DND-41 (cell line): ENCODE results near the gene SNRNP200.
A peak's percentile ranks its signal among the peaks of the same experiment; 100 is the strongest.

Source experiments
- ATAC-seq: fragments of 200-7000 bp; cut with Tn5 transposase; 3 replicates; pipeline ENCODE4 v1.9.1; 2021; ENCODE audit warnings: low read depth; ENCODE audit not compliant: insufficient read depth
- DNase-seq: peaks from one replicate; pipeline ENCODE4 v3.0.0-alpha.2; 2020
- H2AFZ ChIP-seq: 2 replicates; pipeline ENCODE4 v1.6.0; 2012; ENCODE audit warnings: low read depth, low read length
- H3K27ac ChIP-seq: 2 replicates; pipeline ENCODE4 v1.5.1; 2012; ENCODE audit warnings: low read length, inconsistent platforms
- H3K27me3 ChIP-seq: fragments of 200-600 bp; sonication (generic); 2 replicates; pipeline ENCODE4 v1.6.0; 2012; ENCODE audit warnings: low read length, mild to moderate bottlenecking, inconsistent platforms; ENCODE audit not compliant: insufficient read depth, poor library complexity
- H3K36me3 ChIP-seq: 2 replicates; pipeline ENCODE4 v1.5.1; 2012; ENCODE audit warnings: low read length, inconsistent platforms; ENCODE audit not compliant: insufficient read depth
- H3K4me1 ChIP-seq: 2 replicates; pipeline ENCODE4 v1.5.1; 2012; ENCODE audit warnings: mild to moderate bottlenecking, low read length; ENCODE audit not compliant: insufficient read depth
- H3K4me2 ChIP-seq: 2 replicates; pipeline ENCODE4 v1.6.0; 2012; ENCODE audit warnings: mild to moderate bottlenecking, moderate library complexity, low read length, inconsistent platforms; ENCODE audit not compliant: insufficient read depth
- H3K4me3 ChIP-seq, 2 experiments: fragments of 200-600 bp in 1 of 2; shearing (Covaris generic) in 1 of 2; 2 replicates each; pipeline ENCODE4 v1.5.1; 2012 to 2016; ENCODE audit warnings: inconsistent platforms in 2 of 2, low read length in 2 of 2, mild to moderate bottlenecking in 2 of 2, low read depth in 1 of 2, moderate library complexity in 1 of 2
- H3K79me2 ChIP-seq: 2 replicates; pipeline ENCODE4 v1.6.0; 2012; ENCODE audit warnings: low read length, inconsistent platforms; ENCODE audit not compliant: insufficient read depth
- H3K9ac ChIP-seq: 2 replicates; pipeline ENCODE4 v1.6.0; 2012; ENCODE audit warnings: low read depth, mild to moderate bottlenecking, inconsistent platforms, low read length, moderate library complexity
- H3K9me3 ChIP-seq: 2 replicates; pipeline ENCODE4 v1.5.1; 2012; ENCODE audit warnings: low read length, moderate library complexity, mild to moderate bottlenecking, inconsistent platforms; ENCODE audit not compliant: insufficient read depth, severe bottlenecking
- H4K20me1 ChIP-seq: 2 replicates; pipeline ENCODE4 v1.6.0; 2012; ENCODE audit warnings: low read length; ENCODE audit not compliant: insufficient read depth
- EZH2 ChIP-seq: IDR thresholded peaks from 3 replicates; pipeline ENCODE4 v1.6.1; 2012; ENCODE audit warnings: borderline replicate concordance, low read depth, mild to moderate bottlenecking, moderate library complexity, low read length, inconsistent platforms; ENCODE audit not compliant: severe bottlenecking
- TF ChIP-seq, protein P1 (sequence below): IDR thresholded peaks from 2 replicates; pipeline ENCODE4 v1.5.1; 2012; ENCODE audit warnings: borderline replicate concordance, low read length, moderate library complexity, mild to moderate bottlenecking; ENCODE audit not compliant: poor library complexity, severe bottlenecking; ENCODE audit errors: extremely low read depth

SNRNP200 gene

DNA sequence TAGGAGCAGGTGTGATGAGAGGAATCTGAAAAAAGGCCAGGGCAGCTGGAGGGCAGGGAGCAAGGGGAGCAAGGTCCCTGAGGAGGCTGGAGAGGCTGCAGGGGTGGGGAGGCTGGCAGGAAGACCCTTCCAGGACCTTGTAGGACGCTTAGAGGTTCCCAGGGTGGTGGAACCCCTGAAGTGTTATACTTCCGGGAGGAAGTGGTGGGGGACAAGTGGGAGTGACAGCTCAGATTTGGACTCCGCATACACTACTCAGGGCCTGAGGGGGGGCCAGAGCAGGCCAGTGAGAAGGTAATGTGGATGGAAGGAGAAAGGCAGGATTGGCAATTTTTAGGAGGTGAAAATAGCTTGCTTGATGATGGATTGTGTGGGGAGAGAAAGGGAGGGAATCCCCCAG is 28.4 kb upstream of the SNRNP200 start:
- Histone ChIP-seq H3K79me2 (peaks cover 44% of the 10 kb centered on the region), H3K36me3 (peaks cover 24% of the 10 kb centered on the region), H2AFZ (no peak overlapping the region), H3K4me1 (peaks cover 39% of the 10 kb centered on the region), H3K27ac (no peak overlapping the region), H3K9me3 (no peaks in the 10 kb centered on the region), H4K20me1 (peaks cover 6% of the 10 kb centered on the region; the same call in 1 of the 2 replicates), H3K4me2 (peak overlapping the region; percentile 23), H3K27me3 (no peaks in the 10 kb centered on the region), H3K9ac (no peak overlapping the region), H3K4me3 (no peak overlapping the region)
- ATAC-seq (no peak), DNase-seq (no peak)
- no peak for TF ChIP-seq EZH2

- Histone ChIP-seq H3K36me3 (peaks cover 37% of the 10 kb centered on the region), H2AFZ (no peak overlapping the region), H3K79me2 (peaks cover 45% of the 10 kb centered on the region), H3K4me2 (no peak overlapping the region), H3K27ac (no peak overlapping the region), H3K4me3 (no peak overlapping the region), H4K20me1 (peaks cover 13% of the 10 kb centered on the region; the same call in 1 of the 2 replicates), H3K9ac (no peak overlapping the region), H3K4me1 (peaks cover 43% of the 10 kb centered on the region), H3K9me3 (no peaks in the 10 kb centered on the region), H3K27me3 (no peaks in the 10 kb centered on the region)
- ATAC-seq (no peak), DNase-seq (no peak)
- TF ChIP-seq, protein P1, sequence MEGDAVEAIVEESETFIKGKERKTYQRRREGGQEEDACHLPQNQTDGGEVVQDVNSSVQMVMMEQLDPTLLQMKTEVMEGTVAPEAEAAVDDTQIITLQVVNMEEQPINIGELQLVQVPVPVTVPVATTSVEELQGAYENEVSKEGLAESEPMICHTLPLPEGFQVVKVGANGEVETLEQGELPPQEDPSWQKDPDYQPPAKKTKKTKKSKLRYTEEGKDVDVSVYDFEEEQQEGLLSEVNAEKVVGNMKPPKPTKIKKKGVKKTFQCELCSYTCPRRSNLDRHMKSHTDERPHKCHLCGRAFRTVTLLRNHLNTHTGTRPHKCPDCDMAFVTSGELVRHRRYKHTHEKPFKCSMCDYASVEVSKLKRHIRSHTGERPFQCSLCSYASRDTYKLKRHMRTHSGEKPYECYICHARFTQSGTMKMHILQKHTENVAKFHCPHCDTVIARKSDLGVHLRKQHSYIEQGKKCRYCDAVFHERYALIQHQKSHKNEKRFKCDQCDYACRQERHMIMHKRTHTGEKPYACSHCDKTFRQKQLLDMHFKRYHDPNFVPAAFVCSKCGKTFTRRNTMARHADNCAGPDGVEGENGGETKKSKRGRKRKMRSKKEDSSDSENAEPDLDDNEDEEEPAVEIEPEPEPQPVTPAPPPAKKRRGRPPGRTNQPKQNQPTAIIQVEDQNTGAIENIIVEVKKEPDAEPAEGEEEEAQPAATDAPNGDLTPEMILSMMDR, result no peak
- no peak for TF ChIP-seq EZH2
Observed at GRCh38 chr2:96330407-96330806, 25.1 kb upstream of the SNRNP200 start.

- H3K27ac ChIP-seq, result no peak overlapping the region
- ATAC-seq, result no peak
- no peak for DNase-seq
- no peak overlapping the region for H3K9ac ChIP-seq
- H3K9me3 ChIP-seq, result no peaks in the 10 kb centered on the region
- peaks cover 13% of the 10 kb centered on the region; the same call in 1 of the 2 replicates for H4K20me1 ChIP-seq
- no peak overlapping the region for H3K4me3 ChIP-seq
- TF ChIP-seq, protein P1, result no peak
- no peak for TF ChIP-seq EZH2
- H3K36me3 ChIP-seq, result peaks cover 37% of the 10 kb centered on the region
- H3K4me1 ChIP-seq, result peaks cover 44% of the 10 kb centered on the region
- H3K27me3 ChIP-seq, result no peaks in the 10 kb centered on the region
- no peak overlapping the region for H2AFZ ChIP-seq
- peaks cover 42% of the 10 kb centered on the region for H3K79me2 ChIP-seq
- no peak overlapping the region for H3K4me2 ChIP-seq
Observed at GRCh38 chr2:96329874-96330273, 24.5 kb upstream of the SNRNP200 start.

DNA sequence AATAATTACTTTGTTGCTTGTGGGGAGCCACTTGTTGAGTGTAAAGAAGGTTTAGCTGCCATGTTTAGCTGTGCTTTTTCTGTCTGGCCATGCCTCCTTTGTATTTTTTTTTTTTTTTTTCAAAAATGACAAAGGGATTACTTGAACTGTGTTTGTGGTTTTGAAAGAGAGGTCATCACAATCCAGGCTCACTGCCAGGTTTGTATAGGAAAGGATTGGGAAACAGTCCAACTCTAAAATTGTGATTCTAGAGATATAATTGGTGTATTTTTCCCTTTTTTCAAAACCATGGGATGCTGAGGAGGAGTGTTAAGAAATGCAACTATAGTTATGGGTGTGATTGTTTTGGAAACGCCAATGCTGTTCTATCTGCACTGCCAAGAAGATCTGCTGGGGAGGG is 24.1 kb upstream of the SNRNP200 start:
- Histone ChIP-seq H3K9ac (no peak overlapping the region), H3K4me3 (no peak overlapping the region), H3K9me3 (no peaks in the 10 kb centered on the region), H3K36me3 (peaks cover 37% of the 10 kb centered on the region), H4K20me1 (peaks cover 13% of the 10 kb centered on the region; the same call in 1 of the 2 replicates), H3K79me2 (peaks cover 38% of the 10 kb centered on the region), H3K4me2 (no peak overlapping the region), H2AFZ (no peak overlapping the region), H3K4me1 (peaks cover 44% of the 10 kb centered on the region), H3K27ac (no peak overlapping the region), H3K27me3 (no peaks in the 10 kb centered on the region)
- ATAC-seq, result no peak
- no peak for DNase-seq
- TF ChIP-seq, protein P1, result no peak
- no peak for TF ChIP-seq EZH2
